NAMALWA (cell line): ENCODE results near the gene PPP1R3G.
A peak's percentile ranks its signal among the peaks of the same experiment; 100 is the strongest.
"Not testable (repeated sequence)": the region's sequence is repeated elsewhere in the genome, so short reads cannot be mapped to it uniquely, and the experiment has no call there.

Experiments
- DNase-seq: peaks from one replicate; pipeline ENCODE4 v3.0.0-alpha.2; 2015; ENCODE audit warnings: low spot score

Gene PPP1R3G

GRCh38 chr6:5084781-5085647 lies at the start of gene PPP1R3G:
PPP1R3G (plus strand) TSS chr6:5085341; CDS start chr6:5085486, 145 bp downstream.
- DNase-seq = no peak

- DNase-seq = no peak
These were observed 48.9 kb upstream of the PPP1R3G start for GRCh38 chr6:5036269-5036668.

- no peak for DNase-seq
These were observed 43.2 kb upstream of the PPP1R3G start for GRCh38 chr6:5041955-5042354.

- DNase-seq = no peak
These were observed 42.7 kb upstream of the PPP1R3G start for GRCh38 chr6:5042436-5042835.

- DNase-seq = no peak
These were observed 40.3 kb upstream of the PPP1R3G start for GRCh38 chr6:5044866-5045265.

GRCh38 chr6:5045416-5045815 lies 39.7 kb upstream of the PPP1R3G start:
- no peak for DNase-seq

GRCh38 chr6:5046430-5046829 lies 38.7 kb upstream of the PPP1R3G start:
- no peak for DNase-seq

GRCh38 chr6:5050009-5050408 lies 35.1 kb upstream of the PPP1R3G start:
- peak; percentile 27 for DNase-seq

GRCh38 chr6:5051394-5051793 lies 33.7 kb upstream of the PPP1R3G start:
- DNase-seq = no peak

GRCh38 chr6:5053038-5053437 lies 32.1 kb upstream of the PPP1R3G start:
- DNase-seq = no peak

- no peak for DNase-seq
These were observed 31.3 kb upstream of the PPP1R3G start for GRCh38 chr6:5053864-5054244.

- DNase-seq = no peak
These were observed 30.8 kb upstream of the PPP1R3G start for GRCh38 chr6:5054245-5054873.

GRCh38 chr6:5055118-5055517 lies 30.0 kb upstream of the PPP1R3G start:
- DNase-seq = no peak

GRCh38 chr6:5058254-5058653 lies 26.9 kb upstream of the PPP1R3G start:
- no peak for DNase-seq

GRCh38 chr6:5059036-5059896 lies 25.9 kb upstream of the PPP1R3G start:
- DNase-seq = no peak

- DNase-seq = not testable (repeated sequence)
These were observed 24.7 kb upstream of the PPP1R3G start for GRCh38 chr6:5060439-5060838.

GRCh38 chr6:5061152-5061551 lies 24.0 kb upstream of the PPP1R3G start:
- no peak for DNase-seq

- no peak for DNase-seq
These were observed 21.5 kb upstream of the PPP1R3G start for GRCh38 chr6:5063617-5064016.

- DNase-seq = no peak
These were observed 18.6 kb upstream of the PPP1R3G start for GRCh38 chr6:5066456-5067093.

GRCh38 chr6:5067305-5067704 lies 17.8 kb upstream of the PPP1R3G start:
- DNase-seq = no peak

- no peak for DNase-seq
These were observed 16.9 kb upstream of the PPP1R3G start for GRCh38 chr6:5068153-5068751.

- no peak for DNase-seq
These were observed 13.9 kb upstream of the PPP1R3G start for GRCh38 chr6:5071216-5071615.
